Stimulated activated CD4-positive, alpha-beta T cell treated with anti-CD3 and anti-CD28 coated beads, Interleukin-15, amount 100 ng/mL, for 48 hours (primary cell): ENCODE results near the gene CES4A.
"Not testable (repeated sequence)": the region's sequence is repeated elsewhere in the genome, so short reads cannot be mapped to it uniquely, and the experiment has no call there.

Experiments
- DNase-seq, 2 donors: peaks; one replicate each; pipeline ENCODE4 v3.0.0-alpha.2; 2020; ENCODE audit warnings: low read depth in 2 of 2

Gene CES4A

DNA sequence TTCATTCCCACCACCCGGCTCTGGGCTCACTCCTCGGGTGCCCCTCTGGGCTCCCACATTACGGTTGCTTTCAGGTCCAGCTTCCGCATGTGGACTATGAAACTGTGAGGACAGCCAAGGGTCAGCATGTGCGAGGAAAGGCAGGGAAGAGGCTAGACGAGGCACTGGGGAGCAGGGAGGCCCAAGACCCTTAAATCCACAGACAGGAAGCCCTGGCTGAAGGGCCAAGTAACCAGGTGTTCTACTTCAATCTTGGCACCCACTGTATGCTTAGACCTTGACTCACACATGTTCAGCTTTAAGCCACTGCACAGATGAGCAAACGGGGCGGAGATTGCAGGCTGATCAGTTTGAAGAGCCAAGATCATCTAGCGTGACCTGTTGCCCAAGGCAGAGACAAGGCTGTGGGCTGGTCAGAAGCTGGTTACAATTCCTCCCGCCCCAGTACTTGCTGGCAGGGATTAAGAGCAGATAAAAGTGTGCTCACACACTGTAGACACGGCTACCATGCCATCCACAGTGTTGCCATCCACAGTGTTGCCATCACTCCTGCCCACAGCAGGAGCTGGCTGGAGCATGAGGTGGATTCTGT is at the start of gene CES4A:
Gene CES4A, plus strand, starts transcription at position 393 of the 592 bp plus-strand sequence. Its CDS starts 184 bp downstream, at position 577.
- DNase-seq, result no peak

- no peak for DNase-seq
Observed at GRCh38 chr16:66939366-66939765, 49.0 kb upstream of the CES4A start.

DNA sequence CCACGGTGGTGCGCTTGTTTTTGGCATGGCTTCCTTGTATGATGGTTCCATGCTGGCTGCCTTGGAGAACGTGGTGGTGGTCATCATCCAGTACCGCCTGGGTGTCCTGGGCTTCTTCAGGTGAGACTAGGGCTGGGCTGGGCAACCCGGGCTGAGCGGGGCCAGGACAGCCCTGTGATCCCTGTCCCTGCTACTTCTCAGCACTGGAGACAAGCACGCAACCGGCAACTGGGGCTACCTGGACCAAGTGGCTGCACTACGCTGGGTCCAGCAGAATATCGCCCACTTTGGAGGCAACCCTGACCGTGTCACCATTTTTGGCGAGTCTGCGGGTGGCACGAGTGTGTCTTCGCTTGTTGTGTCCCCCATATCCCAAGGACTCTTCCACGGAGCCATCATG is 48.2 kb upstream of the CES4A start:
- no peak for DNase-seq

DNA sequence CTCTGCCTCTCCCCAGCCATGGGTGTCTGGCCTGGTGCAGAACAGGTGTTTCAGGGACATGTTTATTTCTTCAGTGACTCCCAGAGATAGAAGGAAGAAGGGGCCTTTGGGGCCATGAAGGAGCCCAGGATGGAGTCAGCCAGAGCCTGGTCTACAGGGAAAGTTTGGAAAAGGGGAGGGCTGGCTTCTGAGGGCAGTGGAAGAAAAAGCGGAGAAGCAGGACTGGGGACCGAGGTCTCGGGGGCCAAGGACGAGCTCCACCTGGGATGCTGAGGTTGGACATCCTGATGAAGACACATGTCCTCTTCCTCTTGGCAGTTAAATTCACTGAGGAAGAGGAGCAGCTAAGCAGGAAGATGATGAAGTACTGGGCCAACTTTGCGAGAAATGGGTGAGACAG is 45.4 kb upstream of the CES4A start:
- DNase-seq, result no peak

- no peak for DNase-seq
Observed at GRCh38 chr16:66943426-66944053, 44.8 kb upstream of the CES4A start.

DNA sequence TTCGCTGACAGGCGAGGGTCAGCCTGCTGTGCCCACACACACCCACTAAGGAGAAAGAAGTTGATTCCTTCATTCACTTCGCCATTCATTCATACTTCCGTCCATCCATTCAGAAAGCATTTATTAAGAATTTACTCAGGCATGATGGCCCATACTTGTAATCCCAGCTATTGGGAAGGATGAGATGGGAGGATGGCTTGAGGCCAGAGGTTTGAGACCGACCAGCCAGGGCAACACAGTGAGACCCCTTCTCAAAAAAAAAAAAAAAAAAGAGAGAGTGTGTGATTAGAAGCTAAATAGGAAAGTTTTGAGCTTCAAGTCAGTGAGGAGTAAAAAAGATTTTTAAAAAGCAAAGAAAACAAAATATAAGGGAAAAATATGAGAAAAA is 44.3 kb upstream of the CES4A start:
- DNase-seq, result no peak

- DNase-seq, result not testable (repeated sequence)
Observed at GRCh38 chr16:66944971-66945370, 43.4 kb upstream of the CES4A start.

GRCh38 chr16:66945939-66946338 is 42.5 kb upstream of the CES4A start:
- DNase-seq, result no peak

- no peak for DNase-seq
Observed at GRCh38 chr16:66946541-66946940, 41.8 kb upstream of the CES4A start.

DNA sequence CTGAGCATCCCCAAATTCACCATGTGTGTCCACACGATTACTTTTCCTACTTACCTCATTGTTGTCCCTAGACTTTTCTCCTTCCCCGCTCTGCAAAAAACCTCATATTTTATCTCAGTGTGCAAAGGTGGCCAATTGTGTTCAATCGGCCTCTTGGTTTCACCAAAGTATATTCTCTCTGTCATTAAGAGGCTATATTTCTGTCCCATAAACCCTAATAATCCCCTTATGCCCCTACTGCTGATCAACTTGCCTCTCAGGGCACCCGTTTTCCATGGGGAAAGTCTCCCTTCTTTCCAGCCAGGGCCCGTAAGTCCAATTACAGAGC is 41.5 kb upstream of the CES4A start:
- no peak for DNase-seq

DNA sequence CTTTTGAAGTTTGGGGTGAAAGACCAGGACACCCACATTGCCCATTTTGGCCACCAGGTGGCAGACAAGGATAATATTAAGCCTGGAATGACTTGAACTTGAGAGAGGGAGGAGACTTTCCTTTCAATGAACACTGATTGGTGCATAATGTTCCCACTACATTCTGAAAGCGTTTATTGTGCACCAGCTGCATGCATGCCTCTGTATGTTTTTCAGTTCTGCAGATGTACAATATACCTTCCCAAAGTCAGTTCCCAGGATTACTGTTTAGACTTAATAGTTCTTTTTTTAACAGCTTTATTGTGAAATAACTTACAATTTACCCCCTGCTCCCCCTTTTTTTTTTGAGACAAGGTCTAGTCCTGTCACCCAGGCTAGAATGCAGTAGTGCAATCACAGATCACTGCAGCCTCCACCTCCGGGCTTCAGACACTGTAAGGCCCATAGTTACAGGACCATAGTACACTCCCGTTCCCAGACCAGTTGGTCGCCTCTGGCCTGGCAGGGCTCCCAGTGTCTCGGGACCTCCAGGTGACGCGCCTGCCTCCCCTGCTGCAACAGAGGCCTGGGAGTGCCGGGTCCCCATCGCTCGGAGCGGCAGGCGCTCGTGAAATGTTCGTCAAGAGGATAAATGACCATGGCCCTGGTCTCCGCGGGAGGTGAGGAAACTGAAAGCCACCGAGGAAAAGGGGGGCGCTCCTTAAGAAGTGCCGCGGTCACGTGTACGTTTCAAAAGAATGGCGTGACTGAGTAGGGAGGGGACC is 40.9 kb upstream of the CES4A start:
- peak; percentile 61 to 82 for DNase-seq

DNA sequence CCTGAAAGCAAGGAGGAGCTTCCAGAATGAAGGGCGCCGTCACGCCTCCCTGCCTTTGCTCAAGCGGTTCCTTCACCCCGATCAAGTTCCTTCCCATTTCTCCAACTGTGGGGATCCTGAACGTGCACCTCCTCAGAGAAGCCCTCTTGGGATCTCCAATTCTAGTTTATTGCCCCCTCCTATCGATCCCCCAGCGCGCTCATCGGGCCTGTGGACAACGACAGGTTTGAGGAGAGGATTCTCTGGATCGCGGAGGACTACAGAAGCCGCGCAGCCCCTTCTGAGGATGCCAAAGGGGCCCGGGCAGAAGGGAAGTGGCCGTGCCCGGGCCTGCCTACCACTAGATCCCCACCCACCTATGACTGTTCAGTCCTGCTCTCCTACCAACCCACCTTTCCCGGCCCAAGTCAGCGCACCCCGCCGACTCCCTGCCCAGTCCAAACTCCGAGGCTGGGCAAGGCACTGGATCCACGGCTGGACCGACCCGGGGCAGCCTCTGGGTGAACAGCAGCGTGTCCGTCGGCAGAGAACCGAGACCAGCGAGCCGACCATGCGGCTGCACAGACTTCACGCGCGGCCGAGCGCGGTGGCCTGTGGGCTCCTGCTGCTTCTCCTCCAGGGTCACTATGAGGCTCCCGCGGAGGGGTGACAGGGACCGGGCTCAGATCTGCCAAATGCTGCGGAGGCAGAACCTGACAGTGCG is 40.1 kb upstream of the CES4A start:
- no peak for DNase-seq

GRCh38 chr16:66948837-66949225 is 39.6 kb upstream of the CES4A start:
- no peak for DNase-seq

- DNase-seq, result no peak
Observed at GRCh38 chr16:66949472-66949871, 38.9 kb upstream of the CES4A start.

DNA sequence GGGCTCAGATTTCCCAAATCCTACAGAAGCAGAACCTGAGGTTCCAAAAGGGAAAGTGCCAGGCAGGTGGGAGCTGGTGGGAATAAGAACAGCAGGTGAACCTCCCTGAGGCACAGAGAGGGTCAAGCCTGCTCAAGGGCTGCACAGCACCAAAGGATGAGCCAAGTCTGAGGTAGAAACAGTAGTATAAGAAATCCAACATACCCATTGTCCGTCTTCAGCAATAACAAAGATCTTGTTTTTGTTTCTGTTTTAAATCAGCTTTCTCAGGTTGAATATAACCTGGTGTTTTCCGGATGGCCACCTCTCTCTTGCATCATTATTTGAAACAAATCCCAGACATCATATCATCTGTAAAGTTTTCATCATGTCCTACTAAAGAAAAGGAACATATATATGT is 38.0 kb upstream of the CES4A start:
- no peak for DNase-seq

- no peak for DNase-seq
Observed at GRCh38 chr16:66950971-66951790, 37.2 kb upstream of the CES4A start.

DNA sequence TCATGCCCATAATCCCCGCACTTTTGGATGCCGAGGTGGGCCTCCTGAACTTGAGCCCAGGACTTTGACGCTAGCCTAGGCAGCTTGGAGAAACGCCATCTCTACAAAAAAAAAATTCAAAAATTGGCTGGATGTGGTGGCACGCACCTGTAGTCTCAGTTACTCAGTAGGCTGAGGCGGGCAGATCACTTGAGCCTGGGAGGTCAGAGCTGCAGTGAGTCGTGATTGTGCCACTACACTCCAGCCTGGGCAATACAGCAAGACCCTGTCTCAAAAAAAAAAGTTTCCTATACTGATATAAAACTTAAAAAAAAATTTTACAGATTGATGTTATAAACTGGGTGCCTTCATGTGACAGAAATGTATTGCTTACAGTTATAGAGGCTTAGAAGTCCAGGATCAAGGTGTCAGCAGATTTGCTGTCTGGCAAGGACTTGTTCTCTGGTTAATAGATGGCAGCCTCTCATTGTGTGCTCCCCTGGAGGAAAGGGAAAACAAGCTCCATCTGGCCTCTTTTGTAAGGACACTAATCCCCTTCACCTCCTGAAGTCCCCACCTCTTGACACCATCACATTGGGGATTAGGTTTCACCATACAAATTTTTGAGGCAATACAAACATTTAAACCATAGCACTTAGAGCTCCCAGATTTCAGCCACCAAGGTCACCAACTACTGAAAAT is 35.8 kb upstream of the CES4A start:
- DNase-seq, result no peak

DNA sequence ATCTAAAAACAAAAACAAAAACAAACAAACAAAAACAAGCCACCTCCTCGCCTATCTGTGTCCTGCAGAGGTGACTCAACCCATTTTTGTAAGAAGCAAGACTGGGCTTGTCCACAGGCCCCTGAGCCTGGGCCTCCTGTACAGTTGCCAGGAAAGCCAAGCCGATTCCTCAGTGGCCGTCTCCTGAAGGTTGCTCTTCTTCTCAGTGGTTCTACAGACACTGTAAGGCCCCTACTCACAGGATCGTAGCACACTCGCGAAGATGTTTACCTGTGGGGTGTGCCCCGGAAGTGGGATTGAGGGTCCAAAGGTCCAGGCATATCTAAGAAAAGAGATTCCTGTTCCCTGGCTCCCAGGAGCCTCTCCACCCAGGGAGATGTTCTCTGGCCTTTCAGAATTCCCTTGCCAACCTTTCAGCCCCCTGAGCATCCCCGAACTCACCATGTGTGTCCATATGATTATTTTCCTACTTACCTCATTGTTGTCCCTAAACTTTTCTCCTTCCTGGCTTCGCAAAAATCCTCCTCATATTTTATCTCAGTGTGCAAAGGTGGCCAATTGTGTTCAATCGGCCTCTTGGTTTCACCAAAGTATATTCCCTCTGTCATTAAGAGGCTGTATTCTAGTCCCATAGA is 34.8 kb upstream of the CES4A start:
- DNase-seq, result no peak

- DNase-seq, result peak; percentile 63 to 71
Observed at GRCh38 chr16:66954097-66954659, 34.2 kb upstream of the CES4A start.
